Stomach (tissue), 9 donors: ENCODE data around the gene COL21A1. TPM values are rescaled to one million over a fixed set of nuclear protein-coding genes. Genes with fewer than 3 reads are reported as not detected.
"Not testable (repeated sequence)": the region's sequence is repeated elsewhere in the genome, so short reads cannot be mapped to it uniquely, and the experiment has no call there.

Experiments
- DNase-seq, 2 donors: peaks; one replicate each; pipeline versions ENCODE4 v3.0.0 to v3.0.0-alpha.2; 2013 to 2019
- H3K27ac ChIP-seq, 5 donors: fragments of 200-600 bp in 4 of 5; sonication (generic) in 4 of 5; one replicate each; pipeline ENCODE4 v1.5.1; 2013 to 2019; ENCODE audit warnings: mild to moderate bottlenecking in 1 of 5, moderate library complexity in 1 of 5
- H3K27me3 ChIP-seq, 3 donors: fragments of 200-600 bp; sonication (generic); one replicate each; pipeline ENCODE4 v1.5.1; 2017 to 2019; ENCODE audit warnings: mixed run types in 1 of 3
- H3K36me3 ChIP-seq, 4 donors: fragments of 200-600 bp; sonication (generic); 1 replicate in 3 of 4; 2 replicates in 1 of 4; pipeline ENCODE4 v1.5.1; 2016 to 2019
- H3K4me1 ChIP-seq, 4 donors: fragments of 200-600 bp; sonication (generic); one replicate each; pipeline ENCODE4 v1.5.1; 2016 to 2019
- H3K4me3 ChIP-seq, 4 donors: fragments of 200-600 bp; sonication (generic) in 3 of 4; one replicate each; pipeline ENCODE4 v1.5.1; 2016 to 2019; ENCODE audit warnings: mild to moderate bottlenecking in 1 of 4
- H3K9me3 ChIP-seq, 4 donors: fragments of 200-600 bp; sonication (generic); one replicate each; pipeline ENCODE4 v1.5.1; 2016 to 2019
- CTCF ChIP-seq, 7 experiments: fragments of 450-650 bp in 4 of 7; fragments of 200-600 bp in 3 of 7; sonication (generic) in 3 of 7; IDR thresholded peaks; one replicate each; pipeline ENCODE4 v1.5.1; 2016 to 2019; ENCODE audit warnings: antibody characterized with exemption in 7 of 7, control low read depth in 2 of 7, mild to moderate bottlenecking in 1 of 7
- EP300 ChIP-seq: sonication (generic); formaldehyde crosslinking; IDR thresholded peaks from one replicate; pipeline ENCODE4 v1.6.1; 2017; ENCODE audit warnings: antibody characterized with exemption
- POLR2A ChIP-seq, 4 donors: fragments of 450-650 bp; IDR thresholded peaks; one replicate each; pipeline ENCODE4 v1.6.1; 2016; ENCODE audit warnings: antibody characterized with exemption in 4 of 4, control low read depth in 2 of 4, mild to moderate bottlenecking in 1 of 4, moderate library complexity in 1 of 4
- POLR2AphosphoS5 ChIP-seq, 3 donors: sonication (generic); formaldehyde crosslinking; IDR thresholded peaks; one replicate each; pipeline ENCODE4 v1.6.1; 2016; ENCODE audit warnings: antibody characterized with exemption in 3 of 3
- WGBS, 5 donors: extraction: QIAGEN DNeasy Blood & Tissue Kit in 3 of 5; methylation state at CpG; one replicate each; pipeline versions ENCODE4 v1.1.5 to v1.1.7; 2013 to 2018; 5-methylcytosine and 5-hydroxymethylcytosine counted together
- intact Hi-C: fragments of 100-400 bp; cut with DNase I; formaldehyde crosslinking; loops from one replicate; pipeline ENCODE4 v1.15.1; 2023; ENCODE audit warnings: low total_unique reads
- polyA plus RNA-seq, 3 donors: library from polyadenylated mRNA; stranded (reverse); fragments of 200-250 nt; gene quantifications; one replicate each; pipeline ENCODE4 v1.2.3, GENCODE V29; 2013
- small RNA-seq, 4 donors: library from RNA; depleted of rRNA; stranded (forward); fragments of <200 nt; gene quantifications; one replicate each; pipeline ENCODE3, GENCODE V24; 2016
- total RNA-seq, 5 donors: library from RNA; depleted of rRNA; stranded (reverse); fragments of >200 nt; gene quantifications; one replicate each; pipeline versions ENCODE4 v1.1.0 to v1.2.3, GENCODE V29; 2014 to 2016
- donor health status: healthy with polysubstance abuse.
- donor health status: Bipolar disorder and iron deficiency.
- donor health status: healthy.

COL21A1 gene
- total and polyA plus RNA-seq, 8 donors, result 0.31 to 69.4 (median 4.1) TPM; not detected in 1

- DNase-seq, result no peak
- intact Hi-C loops, result no loop called here
- no peak overlapping the region for H3K27ac ChIP-seq
- H3K4me1 ChIP-seq, result no peaks in the 10 kb centered on the region
- H3K36me3 ChIP-seq, result no peaks in the 10 kb centered on the region
- no peaks in the 10 kb centered on the region for H3K27me3 ChIP-seq
- no peak overlapping the region for H3K4me3 ChIP-seq
- 49 to 75% (median 68%) methylated on average over 2 of the region's 2 CpGs for WGBS, 5 donors
- peaks cover 0 to 8% (median 0%) of the 10 kb centered on the region in 4 donors for H3K9me3 ChIP-seq
- TF ChIP-seq POLR2A (IDR thresholded peaks at IDR 0.05) (no peak), POLR2AphosphoS5 (IDR thresholded peaks at IDR 0.05) (no peak), EP300 (no peak), CTCF (IDR thresholded peaks at IDR 0.05) (no peak)
These were observed 230.2 kb downstream of the COL21A1 start for GRCh38 chr6:56017198-56017597.

- H3K36me3 ChIP-seq, DNase-seq, H3K9me3 ChIP-seq, intact Hi-C loops, H3K27ac ChIP-seq, H3K4me3 ChIP-seq, H3K4me1 ChIP-seq, H3K27me3 ChIP-seq: not testable (repeated sequence)
- WGBS, 5 donors, result 76 to 90% (median 83%) methylated on average over 7 to 10 of the region's 10 CpGs
These were observed 233.3 kb downstream of the COL21A1 start for GRCh38 chr6:56014039-56014438.

GRCh38 chr6:56009636-56010035 lies 237.7 kb downstream of the COL21A1 start:
- DNase-seq, result no peak
- intact Hi-C loops, result no loop called here
- H3K27me3 ChIP-seq, result no peaks in the 10 kb centered on the region
- no peak overlapping the region for H3K27ac ChIP-seq
- no peaks in the 10 kb centered on the region for H3K9me3 ChIP-seq
- H3K4me1 ChIP-seq, result no peaks in the 10 kb centered on the region
- H3K4me3 ChIP-seq, result no peak overlapping the region
- TF ChIP-seq EP300 (no peak), CTCF (IDR thresholded peaks at IDR 0.05) (no peak), POLR2AphosphoS5 (IDR thresholded peaks at IDR 0.05) (no peak), POLR2A (IDR thresholded peaks at IDR 0.05) (no peak)
- no peaks in the 10 kb centered on the region for H3K36me3 ChIP-seq
- 60 to 76% (median 74%) methylated on average over 2 of the region's 2 CpGs for WGBS, 5 donors

Small RNAs within 50 kb of the gene (small RNA-seq; reads per million reads assigned to genes)
- 0 reads per million in 4 donors for gene DHFRP6
